ENCODE measurements around the gene MAPT. TPM values are rescaled to one million over a fixed set of nuclear protein-coding genes. Genes with fewer than 3 reads are reported as not detected.
"Not testable (repeated sequence)": the region's sequence is repeated elsewhere in the genome, so short reads cannot be mapped to it uniquely, and the experiment has no call there.

The MAPT gene
- total and polyA plus RNA-seq, 2 of the 13 experiments (the other 11 are each of a cell fraction or from before 2014, with no cell fraction given) = 2.1 to 2.8 TPM

DNA sequence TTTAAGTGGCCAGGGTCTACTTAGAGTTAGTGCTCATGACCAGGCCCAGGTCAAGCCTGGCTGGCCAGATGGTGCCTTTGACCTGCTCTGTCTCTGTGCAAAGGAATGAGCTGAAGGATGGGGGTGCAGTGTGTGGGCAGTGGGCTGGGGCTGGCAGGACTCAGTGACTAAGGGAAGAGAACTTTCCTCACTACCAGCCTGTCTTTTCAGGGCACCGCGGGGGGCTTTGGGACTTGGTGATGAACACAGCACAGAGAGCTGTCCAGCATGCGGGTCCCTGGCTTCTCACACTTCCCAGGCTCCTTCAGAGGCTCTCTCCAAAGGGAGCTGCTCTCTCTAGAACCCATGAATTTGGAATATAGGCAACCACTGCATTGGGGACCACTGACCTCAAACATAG is 61.7 kb downstream of the MAPT start (continued):
- TF ChIP-seq, protein P1, sequence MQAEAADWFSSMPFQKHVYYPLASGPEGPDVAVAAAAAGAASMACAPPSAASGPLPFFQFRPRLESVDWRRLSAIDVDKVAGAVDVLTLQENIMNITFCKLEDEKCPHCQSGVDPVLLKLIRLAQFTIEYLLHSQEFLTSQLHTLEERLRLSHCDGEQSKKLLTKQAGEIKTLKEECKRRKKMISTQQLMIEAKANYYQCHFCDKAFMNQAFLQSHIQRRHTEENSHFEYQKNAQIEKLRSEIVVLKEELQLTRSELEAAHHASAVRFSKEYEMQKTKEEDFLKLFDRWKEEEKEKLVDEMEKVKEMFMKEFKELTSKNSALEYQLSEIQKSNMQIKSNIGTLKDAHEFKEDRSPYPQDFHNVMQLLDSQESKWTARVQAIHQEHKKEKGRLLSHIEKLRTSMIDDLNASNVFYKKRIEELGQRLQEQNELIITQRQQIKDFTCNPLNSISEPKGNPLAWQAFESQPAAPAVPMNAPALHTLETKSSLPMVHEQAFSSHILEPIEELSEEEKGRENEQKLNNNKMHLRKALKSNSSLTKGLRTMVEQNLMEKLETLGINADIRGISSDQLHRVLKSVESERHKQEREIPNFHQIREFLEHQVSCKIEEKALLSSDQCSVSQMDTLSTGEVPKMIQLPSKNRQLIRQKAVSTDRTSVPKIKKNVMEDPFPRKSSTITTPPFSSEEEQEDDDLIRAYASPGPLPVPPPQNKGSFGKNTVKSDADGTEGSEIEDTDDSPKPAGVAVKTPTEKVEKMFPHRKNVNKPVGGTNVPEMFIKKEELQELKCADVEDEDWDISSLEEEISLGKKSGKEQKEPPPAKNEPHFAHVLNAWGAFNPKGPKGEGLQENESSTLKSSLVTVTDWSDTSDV (CRISPR knock-in tag; IDR thresholded peaks at IDR 0.05) = no peak
- TF ChIP-seq, protein P2, sequence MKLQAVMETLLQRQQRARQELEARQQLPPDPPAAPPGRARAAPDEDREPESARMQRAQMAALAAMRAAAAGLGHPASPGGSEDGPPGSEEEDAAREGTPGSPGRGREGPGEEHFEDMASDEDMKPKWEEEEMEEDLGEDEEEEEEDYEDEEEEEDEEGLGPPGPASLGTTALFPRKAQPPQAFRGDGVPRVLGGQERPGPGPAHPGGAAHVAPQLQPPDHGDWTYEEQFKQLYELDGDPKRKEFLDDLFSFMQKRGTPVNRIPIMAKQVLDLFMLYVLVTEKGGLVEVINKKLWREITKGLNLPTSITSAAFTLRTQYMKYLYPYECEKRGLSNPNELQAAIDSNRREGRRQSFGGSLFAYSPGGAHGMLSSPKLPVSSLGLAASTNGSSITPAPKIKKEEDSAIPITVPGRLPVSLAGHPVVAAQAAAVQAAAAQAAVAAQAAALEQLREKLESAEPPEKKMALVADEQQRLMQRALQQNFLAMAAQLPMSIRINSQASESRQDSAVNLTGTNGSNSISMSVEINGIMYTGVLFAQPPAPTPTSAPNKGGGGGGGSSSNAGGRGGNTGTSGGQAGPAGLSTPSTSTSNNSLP (IDR thresholded peaks at IDR 0.05; ENCODE audit: low read depth, low read length) = no peak
- TF ChIP-seq REPIN1 (CRISPR knock-in tag; IDR thresholded peaks at IDR 0.05; ENCODE audit: borderline replicate concordance, low read depth) = no peak
- no peak for TF ChIP-seq NFRKB (IDR thresholded peaks at IDR 0.05)
- no peak for TF ChIP-seq ZBTB7A (CRISPR knock-in tag; IDR thresholded peaks at IDR 0.05)
- no peak for TF ChIP-seq TRAFD1 (CRISPR knock-in tag; IDR thresholded peaks at IDR 0.05; ENCODE audit: borderline replicate concordance)

GRCh38 chr17:45956746-45957145 is 62.4 kb downstream of the MAPT start:
- BruUV-seq (replicated peaks); H3K9ac ChIP-seq (ENCODE audit: insufficient read depth, low read depth, low read length); FAIRE-seq; POLR2A ChIA-PET; H3K4me3 ChIP-seq (replicated peaks in 1 of 3; ENCODE audit: insufficient read depth in 1 of 3, low read depth in 2 of 3, low read length in 3 of 3); in situ Hi-C loops (cut with HindIII; ENCODE audit: extremely low pct_ligation_motif_present, low pct_unique_long_range_greater_than_20kb); H3K27me3 ChIP-seq (ENCODE audit: control insufficient read depth in 1 of 2, insufficient read depth in 2 of 2, low read length in 2 of 2); H3K9me3 ChIP-seq (ENCODE audit: low read length); intact Hi-C loops (cut with micrococcal nuclease; ENCODE audit: unreplicated experiment); H2AFZ ChIP-seq (ENCODE audit: low read length); DNase-seq (ENCODE audit: low spot score); H3K79me2 ChIP-seq (ENCODE audit: insufficient read depth, low read length); H3K4me2 ChIP-seq (ENCODE audit: low read depth, low read length); CTCF ChIA-PET (ENCODE audit: low intra/inter-chr PET ratio, low total read pairs); H3K27ac ChIP-seq (ENCODE audit: extremely low read length, insufficient read depth, low read length); H3K36me3 ChIP-seq (replicated peaks in 1 of 2; ENCODE audit: control insufficient read depth in 1 of 2, insufficient read depth in 2 of 2, low read length in 2 of 2); H3K4me1 ChIP-seq (ENCODE audit: insufficient read depth, low read length); H4K20me1 ChIP-seq (ENCODE audit: insufficient read depth, low read length); ATAC-seq: not testable (repeated sequence)
- WGBS (ENCODE audit: low lambda C conversion rate) = 84% methylated on average over 4 of the region's 4 CpGs

All from HepG2 (cell line).